ENCODE data around the gene RETREG1. TPM values are rescaled to one million over a fixed set of nuclear protein-coding genes. Genes with fewer than 3 reads are reported as not detected.

The RETREG1 gene
- total and polyA plus RNA-seq, 2 of the 13 experiments (the other 11 are each of a cell fraction or from before 2014, with no cell fraction given), result 0.07 TPM; not detected in 1

- TF ChIP-seq TSC22D2 (CRISPR knock-in tag; IDR thresholded peaks at IDR 0.05; ENCODE audit: borderline replicate concordance) (no peak), ZNF878 (CRISPR knock-in tag; IDR thresholded peaks at IDR 0.05) (peak; percentile 73; the same call in 1 of the 2 replicates), ZNF780A (CRISPR knock-in tag; IDR thresholded peaks at IDR 0.05) (no peak; the same call in 1 of the 2 replicates), HMGXB4 (CRISPR knock-in tag; IDR thresholded peaks at IDR 0.05; ENCODE audit: borderline replicate concordance in 1 of 2, low read depth in 1 of 2) (peak; percentile 81 to 91; a peak in 3 of 4 replicates), TGIF2 (CRISPR knock-in tag; IDR thresholded peaks at IDR 0.05) (peak; percentile 94), ATF1 (CRISPR knock-in tag; IDR thresholded peaks at IDR 0.05) (no peak), PLSCR1 (CRISPR knock-in tag; IDR thresholded peaks at IDR 0.05; ENCODE audit: borderline replicate concordance) (no peak), NCOA2 (CRISPR knock-in tag; IDR thresholded peaks at IDR 0.05) (peak; percentile 55), ZNF776 (CRISPR knock-in tag; IDR thresholded peaks at IDR 0.05) (0 out of 2 replicates have a peak, but pooled peaks have one; percentile 56), ZFYVE20 (CRISPR knock-in tag; IDR thresholded peaks at IDR 0.05; ENCODE audit: borderline replicate concordance, low read depth) (no peak), ZBTB8A (CRISPR knock-in tag; IDR thresholded peaks at IDR 0.05; ENCODE audit: borderline replicate concordance, low read depth) (no peak), CHD4 (IDR thresholded peaks at IDR 0.05; ENCODE audit: borderline replicate concordance, low read length) (no peak), MYNN (CRISPR knock-in tag; IDR thresholded peaks at IDR 0.05; ENCODE audit: low read depth) (no peak), NR0B2 (CRISPR knock-in tag; IDR thresholded peaks at IDR 0.05) (0 out of 2 replicates have a peak, but pooled peaks have one; percentile 53), ZNF18 (CRISPR knock-in tag; IDR thresholded peaks at IDR 0.05; ENCODE audit: insufficient replicate concordance) (no peak), ELK4 (CRISPR knock-in tag; IDR thresholded peaks at IDR 0.05; ENCODE audit: borderline replicate concordance) (peak; percentile 60; the same call in 1 of the 2 replicates), RFXAP (CRISPR knock-in tag; IDR thresholded peaks at IDR 0.05; ENCODE audit: borderline replicate concordance) (peak; percentile 71; the same call in 1 of the 2 replicates), NCOR1 (IDR thresholded peaks at IDR 0.05; ENCODE audit: borderline replicate concordance, low read length) (no peak; the same call in 1 of the 2 replicates), GATAD2A (CRISPR knock-in tag; IDR thresholded peaks at IDR 0.05) (peak; percentile 12; the same call in 1 of the 2 replicates), CERS6 (CRISPR knock-in tag; IDR thresholded peaks at IDR 0.05) (no peak), STAG1 (CRISPR knock-in tag; IDR thresholded peaks at IDR 0.05) (no peak)
Observed at GRCh38 chr5:16465544-16466432, 151.0 kb downstream of the RETREG1 start, which contains the start of gene ZNF622 (continued).

Measured in HepG2 (cell line).